Neural progenitor cell (in vitro differentiated cells): ENCODE measurements around the gene PRSS2. TPM values are rescaled to one million over a fixed set of nuclear protein-coding genes. Genes with fewer than 3 reads are reported as not detected.
"Not testable (repeated sequence)": the region's sequence is repeated elsewhere in the genome, so short reads cannot be mapped to it uniquely, and the experiment has no call there.

Experiments used
- DNase-seq: peaks from one replicate; pipeline ENCODE4 v3.0.0-alpha.2; 2016; ENCODE audit warnings: low spot score
- H2AFZ ChIP-seq: fragments of 200-600 bp; sonication (generic); replicated peaks from 2 replicates; pipeline ENCODE4 v1.6.1; 2016; ENCODE audit warnings: antibody characterized with exemption
- H3F3A ChIP-seq: fragments of 200-600 bp; sonication (generic); 2 replicates; pipeline ENCODE4 v1.6.1; 2016; ENCODE audit warnings: antibody characterized with exemption, low read depth
- H3K27ac ChIP-seq: fragments of 200-600 bp; sonication (generic); 2 replicates; pipeline ENCODE4 v1.5.1; 2016; ENCODE audit warnings: mild to moderate bottlenecking
- H3K27me3 ChIP-seq: fragments of 200-600 bp; sonication (generic); 2 replicates; pipeline ENCODE4 v1.6.1; 2016; ENCODE audit warnings: mild to moderate bottlenecking, moderate library complexity
- H3K36me3 ChIP-seq: fragments of 200-600 bp; sonication (generic); 2 replicates; pipeline ENCODE4 v1.5.1; 2016
- H3K4me1 ChIP-seq: fragments of 200-600 bp; sonication (generic); 2 replicates; pipeline ENCODE4 v1.6.1; 2016; ENCODE audit warnings: mixed run types
- H3K4me2 ChIP-seq: fragments of 200-600 bp; sonication (generic); 2 replicates; pipeline ENCODE4 v1.6.1; 2016
- H3K4me3 ChIP-seq: fragments of 200-600 bp; sonication (generic); 2 replicates; pipeline ENCODE4 v1.5.1; 2016
- H3K79me2 ChIP-seq: fragments of 200-600 bp; sonication (generic); 2 replicates; pipeline ENCODE4 v1.6.1; 2016; ENCODE audit warnings: low read depth
- H3K9ac ChIP-seq: fragments of 200-600 bp; sonication (generic); 2 replicates; pipeline ENCODE4 v1.6.1; 2016
- H3K9me3 ChIP-seq: fragments of 200-600 bp; sonication (generic); 2 replicates; pipeline ENCODE4 v1.5.1; 2016; ENCODE audit warnings: low read depth
- H4K20me1 ChIP-seq: fragments of 200-600 bp; sonication (generic); 2 replicates; pipeline ENCODE4 v1.6.1; 2016; ENCODE audit warnings: low read depth
- H3K27ac Mint-ChIP-seq: 3 replicates; pipeline ENCODE4 v1.8.0; 2021; ENCODE audit warnings: mixed read lengths
- H3K27me3 Mint-ChIP-seq: 2 replicates; pipeline ENCODE4 v1.8.0; 2022; ENCODE audit warnings: low read depth, mild to moderate bottlenecking, inconsistent platforms, moderate library complexity, mixed read lengths; ENCODE audit not compliant: insufficient read depth
- H3K36me3 Mint-ChIP-seq: 3 replicates; pipeline ENCODE4 v1.8.0; 2021; ENCODE audit warnings: mixed read lengths
- H3K4me1 Mint-ChIP-seq: 3 replicates; pipeline ENCODE4 v1.8.0; 2021; ENCODE audit warnings: mixed read lengths
- H3K4me3 Mint-ChIP-seq: 3 replicates; pipeline ENCODE4 v1.8.0; 2021; ENCODE audit warnings: mild to moderate bottlenecking, moderate library complexity, mixed read lengths
- H3K9me3 Mint-ChIP-seq: 3 replicates; pipeline ENCODE4 v1.8.0; 2020; ENCODE audit warnings: mixed read lengths
- CTCF ChIP-seq: fragments of 200-600 bp; sonication (generic); IDR thresholded peaks from 2 replicates; pipeline ENCODE4 v1.5.1; 2017; ENCODE audit warnings: antibody characterized with exemption, mild to moderate bottlenecking
- EZH2 ChIP-seq: fragments of 200-600 bp; sonication (generic); IDR thresholded peaks from 2 replicates; pipeline ENCODE4 v1.6.1; 2017; ENCODE audit warnings: antibody characterized with exemption, mild to moderate bottlenecking, moderate library complexity
- EZH2phosphoT487 ChIP-seq: fragments of 200-600 bp; sonication (generic); IDR thresholded peaks from 2 replicates; pipeline ENCODE4 v1.6.1; 2017; ENCODE audit warnings: antibody characterized with exemption
- total RNA-seq: library from RNA; depleted of rRNA; stranded (reverse); fragments of >200 nt; gene quantifications from 2 replicates; pipeline ENCODE4 v1.2.3, GENCODE V29; 2015; ENCODE audit warnings: low replicate concordance

The PRSS2 gene
- total RNA-seq, 1 donor from 2014 or later, result not detected

- H3K36me3 Mint-ChIP-seq, result no peaks in the 10 kb centered on the region
- no peaks in the 10 kb centered on the region for H3K27me3 ChIP-seq
- H3K4me3 ChIP-seq, result no peak within 1 kb of the TSS
- DNase-seq, result no peak
- no peaks in the 10 kb centered on the region for H3K9me3 ChIP-seq
- H3K79me2 ChIP-seq, result no peaks in the 10 kb centered on the region
- H3K9ac ChIP-seq, result no peak within 1 kb of the TSS
- H3K27me3 Mint-ChIP-seq, result peaks cover 6% of the 10 kb centered on the region
- no peaks in the 10 kb centered on the region for H4K20me1 ChIP-seq
- H3K4me1 Mint-ChIP-seq, result no peaks in the 10 kb centered on the region
- H3K9me3 Mint-ChIP-seq, result peaks cover 2% of the 10 kb centered on the region
- H3K4me3 Mint-ChIP-seq, result no peak within 1 kb of the TSS
- no peaks in the 10 kb centered on the region for H3K4me1 ChIP-seq
- no peaks in the 10 kb centered on the region for H3F3A ChIP-seq
- no peak within 1 kb of the TSS for H3K27ac Mint-ChIP-seq
- H3K4me2 ChIP-seq, result no peak within 1 kb of the TSS
- H2AFZ ChIP-seq, result no peak within 1 kb of the TSS
- TF ChIP-seq EZH2phosphoT487, result no peak
- no peak for TF ChIP-seq EZH2
- no peak for TF ChIP-seq CTCF
- no peaks in the 10 kb centered on the region for H3K36me3 ChIP-seq
- H3K27ac ChIP-seq, result no peak within 1 kb of the TSS
Measured at GRCh38 chr7:142749218-142749993, 21.4 kb upstream of the PRSS2 start, which contains the start of gene PRSS1. Gene PRSS1, plus strand, starts transcription at chr7:142749472. Its CDS starts 13 bp downstream, at chr7:142749485.

GRCh38 chr7:142750321-142750938 is 20.3 kb upstream of the PRSS2 start:
- no peaks in the 10 kb centered on the region for H3K36me3 ChIP-seq
- H3K4me2 ChIP-seq, result no peak overlapping the region
- peaks cover 6% of the 10 kb centered on the region for H3K27me3 Mint-ChIP-seq
- no peak overlapping the region for H3K4me3 Mint-ChIP-seq
- no peaks in the 10 kb centered on the region for H3K36me3 Mint-ChIP-seq
- TF ChIP-seq CTCF (no peak), EZH2 (no peak), EZH2phosphoT487 (no peak)
- no peak for DNase-seq
- no peaks in the 10 kb centered on the region for H3K9me3 ChIP-seq
- no peaks in the 10 kb centered on the region for H4K20me1 ChIP-seq
- no peaks in the 10 kb centered on the region for H3K4me1 ChIP-seq
- H3K27ac Mint-ChIP-seq, result no peak overlapping the region
- no peaks in the 10 kb centered on the region for H3K79me2 ChIP-seq
- no peak overlapping the region for H2AFZ ChIP-seq
- no peaks in the 10 kb centered on the region for H3K4me1 Mint-ChIP-seq
- no peaks in the 10 kb centered on the region for H3F3A ChIP-seq
- H3K27me3 ChIP-seq, result no peaks in the 10 kb centered on the region
- H3K4me3 ChIP-seq, result no peak overlapping the region
- H3K9me3 Mint-ChIP-seq, result peaks cover 2% of the 10 kb centered on the region
- no peak overlapping the region for H3K27ac ChIP-seq
- H3K9ac ChIP-seq, result no peak overlapping the region

GRCh38 chr7:142751526-142752175 is 19.1 kb upstream of the PRSS2 start:
- H3K4me3 Mint-ChIP-seq, H3K36me3 ChIP-seq, H2AFZ ChIP-seq, H3K36me3 Mint-ChIP-seq, H3K9me3 ChIP-seq, H3K4me2 ChIP-seq, H3K79me2 ChIP-seq, H3K27ac ChIP-seq, H3K4me1 ChIP-seq, H3F3A ChIP-seq, H3K4me1 Mint-ChIP-seq, DNase-seq, H4K20me1 ChIP-seq, H3K27me3 ChIP-seq, H3K27me3 Mint-ChIP-seq, H3K4me3 ChIP-seq, H3K27ac Mint-ChIP-seq, H3K9ac ChIP-seq, H3K9me3 Mint-ChIP-seq: not testable (repeated sequence)
